Transverse colon (tissue), 4 donors: Measurements from ENCODE around the gene PTPN9.

Source experiments
- CTCF ChIP-seq, 5 experiments: fragments of 200-600 bp in 3 of 5; fragments of 450-650 bp in 2 of 5; sonication (generic) in 3 of 5; IDR thresholded peaks; 1 replicate in 2 of 5; 2 replicates in 3 of 5; pipeline ENCODE4 v1.5.1; 2016 to 2017; ENCODE audit warnings: antibody characterized with exemption in 5 of 5, inconsistent platforms in 3 of 5, mild to moderate bottlenecking in 2 of 5, moderate library complexity in 1 of 5
- POLR2A ChIP-seq: fragments of 450-650 bp; IDR thresholded peaks from one replicate; pipeline ENCODE4 v1.6.1; 2016; ENCODE audit warnings: antibody characterized with exemption, mild to moderate bottlenecking, moderate library complexity
- POLR2AphosphoS5 ChIP-seq, 3 donors: sonication (generic); formaldehyde crosslinking; IDR thresholded peaks; one replicate each; pipeline ENCODE4 v1.6.1; 2016; ENCODE audit warnings: antibody characterized with exemption in 3 of 3

- TF ChIP-seq POLR2A (no peak), CTCF (IDR thresholded peaks at IDR 0.05) (no peak), POLR2AphosphoS5 (IDR thresholded peaks at IDR 0.05) (no peak)
Measured at GRCh38 chr15:75542386-75542797, 36.7 kb downstream of the PTPN9 start.
